Activated T-cell treated with anti-CD3 and anti-CD28 coated beads for 48 hours (primary cell): ENCODE results near the gene ABI3.
"Not testable (repeated sequence)": the region's sequence is repeated elsewhere in the genome, so short reads cannot be mapped to it uniquely, and the experiment has no call there.

Source experiments
- DNase-seq: peaks from one replicate; pipeline ENCODE4 v3.0.0-alpha.2; 2020; ENCODE audit warnings: low read depth

ABI3 gene

GRCh38 chr17:49252148-49252695, 41.7 kb downstream of the ABI3 start:
- DNase-seq: no peak

DNA sequence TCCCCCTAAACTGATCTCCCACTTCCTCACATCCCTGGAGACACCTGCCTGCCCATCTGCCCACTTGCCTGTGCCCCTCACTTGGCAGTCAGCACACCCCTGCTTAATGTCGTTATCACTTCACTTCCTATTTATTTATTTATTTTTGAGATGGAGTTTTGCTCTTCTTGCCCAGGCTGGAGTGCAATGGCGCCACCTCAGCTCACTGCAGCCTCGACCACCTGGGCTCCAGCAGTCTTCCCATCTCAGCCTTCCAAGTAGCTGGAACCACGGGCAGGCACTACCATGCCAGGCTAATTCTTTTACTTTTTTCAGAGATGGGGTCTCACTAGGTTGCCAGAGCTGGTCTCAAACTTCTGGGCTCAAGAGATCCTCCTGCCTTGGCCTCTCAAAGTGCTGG, 43.6 kb downstream of the ABI3 start:
- DNase-seq: no peak

- no peak for DNase-seq
Measured at GRCh38 chr17:49255125-49255524, 44.6 kb downstream of the ABI3 start.

- DNase-seq: no peak
Measured at GRCh38 chr17:49258394-49258793, 47.9 kb downstream of the ABI3 start.

- DNase-seq: no peak
Measured at GRCh38 chr17:49259663-49260010, 49.1 kb downstream of the ABI3 start.

GRCh38 chr17:49260011-49260816, 49.7 kb downstream of the ABI3 start:
- peak; percentile 35 for DNase-seq

- no peak for DNase-seq
Measured at GRCh38 chr17:49260817-49261291, 50.3 kb downstream of the ABI3 start.

- DNase-seq: not testable (repeated sequence)
Measured at GRCh38 chr17:49261540-49261939, 51.0 kb downstream of the ABI3 start.

GRCh38 chr17:49266233-49266632, 55.7 kb downstream of the ABI3 start:
- DNase-seq: no peak

GRCh38 chr17:49267912-49268311, 57.4 kb downstream of the ABI3 start:
- DNase-seq: no peak

- DNase-seq: no peak
Measured at GRCh38 chr17:49269356-49269755, 58.8 kb downstream of the ABI3 start.
